B cell (primary cell): ENCODE data around the gene PGS1.

Source experiments
- CTCF ChIP-seq: fragments of 200-600 bp; IDR thresholded peaks from one replicate; pipeline ENCODE4 v1.8.0; 2022; ENCODE audit warnings: antibody characterized with exemption, mild to moderate bottlenecking
- EZH2 ChIP-seq: IDR thresholded peaks from 2 replicates; pipeline ENCODE4 v1.6.1; 2012; ENCODE audit warnings: borderline replicate concordance, low read depth, mild to moderate bottlenecking, moderate library complexity, low read length; ENCODE audit not compliant: insufficient read depth, poor library complexity, severe bottlenecking

GRCh38 chr17:78365561-78366108, 12.8 kb upstream of the PGS1 start:
- TF ChIP-seq CTCF: no peak
- TF ChIP-seq EZH2: no peak
